ENCODE data around the gene ASB6.
A peak's percentile ranks its signal among the peaks of the same experiment; 100 is the strongest.

Gene ASB6

GRCh38 chr9:129641750-129642585, at the start of gene ASB6:
Gene ASB6, minus strand, starts transcription at chr9:129642151. Its CDS starts 152 bp downstream, at chr9:129641999.
- DNase-seq: peak; percentile 96

- no peak for DNase-seq
Measured at GRCh38 chr9:129688285-129689043, 46.5 kb upstream of the ASB6 start.

- no peak for DNase-seq
Measured at GRCh38 chr9:129687391-129687790, 45.4 kb upstream of the ASB6 start.

GRCh38 chr9:129686736-129687135, 44.8 kb upstream of the ASB6 start:
- no peak for DNase-seq

GRCh38 chr9:129685933-129686259, 43.9 kb upstream of the ASB6 start:
- no peak for DNase-seq

- DNase-seq: no peak
Measured at GRCh38 chr9:129685220-129685932, 43.4 kb upstream of the ASB6 start.

- no peak for DNase-seq
Measured at GRCh38 chr9:129682381-129682780, 40.4 kb upstream of the ASB6 start.

GRCh38 chr9:129681924-129682323, 40.0 kb upstream of the ASB6 start:
- no peak for DNase-seq

GRCh38 chr9:129679537-129679936, 37.6 kb upstream of the ASB6 start:
- DNase-seq: no peak

- no peak for DNase-seq
Measured at GRCh38 chr9:129678844-129679243, 36.9 kb upstream of the ASB6 start.

GRCh38 chr9:129677456-129677855, 35.5 kb upstream of the ASB6 start:
- no peak for DNase-seq

- DNase-seq: no peak
Measured at GRCh38 chr9:129676975-129677374, 35.0 kb upstream of the ASB6 start.

GRCh38 chr9:129676287-129676686, 34.3 kb upstream of the ASB6 start:
- DNase-seq: no peak

GRCh38 chr9:129675620-129676019, 33.7 kb upstream of the ASB6 start:
- DNase-seq: no peak

GRCh38 chr9:129674229-129674628, 32.3 kb upstream of the ASB6 start:
- DNase-seq: no peak

GRCh38 chr9:129673602-129674001, 31.7 kb upstream of the ASB6 start:
- no peak for DNase-seq

- no peak for DNase-seq
Measured at GRCh38 chr9:129672702-129673101, 30.8 kb upstream of the ASB6 start.

GRCh38 chr9:129671519-129671918, 29.6 kb upstream of the ASB6 start:
- DNase-seq: no peak

GRCh38 chr9:129671065-129671464, 29.1 kb upstream of the ASB6 start:
- no peak for DNase-seq

GRCh38 chr9:129669946-129670345, 28.0 kb upstream of the ASB6 start:
- DNase-seq: no peak

- DNase-seq: no peak
Measured at GRCh38 chr9:129669141-129669718, 27.3 kb upstream of the ASB6 start.

GRCh38 chr9:129667850-129668249, 25.9 kb upstream of the ASB6 start:
- DNase-seq: no peak

- DNase-seq: no peak
Measured at GRCh38 chr9:129667378-129667777, 25.4 kb upstream of the ASB6 start.
